CD4-positive, CD25-positive, alpha-beta regulatory T cell (primary cell): ENCODE results near the gene TCF23. TPM values are rescaled to one million over a fixed set of nuclear protein-coding genes. Genes with fewer than 3 reads are reported as not detected.

Experiments used
- ATAC-seq, 2 donors: fragments of 150-1000 bp; cut with Tn5 transposase; one replicate each; pipeline ENCODE4 v1.10.0; 2021; ENCODE audit warnings: low read depth in 2 of 2, moderate number of reproducible peaks in 2 of 2, moderate library complexity in 1 of 2
- DNase-seq, 3 donors: peaks; one replicate each; pipeline versions ENCODE4 v3.0.0 to v3.0.0-alpha.2; 2012 to 2022; ENCODE audit warnings: mixed read lengths in 1 of 3
- H3K27ac ChIP-seq: one replicate; pipeline ENCODE4 v1.7.0; 2013; ENCODE audit warnings: mild to moderate bottlenecking, low read length; ENCODE audit not compliant: insufficient read depth, poor library complexity, severe bottlenecking
- H3K27me3 ChIP-seq: one replicate; pipeline ENCODE4 v1.7.0; 2013; ENCODE audit warnings: low read length; ENCODE audit not compliant: control insufficient read depth, insufficient read depth
- H3K36me3 ChIP-seq: one replicate; pipeline ENCODE4 v1.7.0; 2013; ENCODE audit warnings: mild to moderate bottlenecking, low read length, moderate library complexity; ENCODE audit not compliant: control insufficient read depth, insufficient read depth
- H3K4me1 ChIP-seq: 2 replicates; pipeline ENCODE4 v1.7.0; 2013; ENCODE audit warnings: mild to moderate bottlenecking, low read length; ENCODE audit not compliant: insufficient read depth, control insufficient read depth, poor library complexity, severe bottlenecking
- H3K4me3 ChIP-seq: one replicate; pipeline ENCODE4 v1.7.0; 2013; ENCODE audit warnings: low read depth, mild to moderate bottlenecking, low read length, moderate library complexity
- H3K9me3 ChIP-seq, 2 experiments: 1 replicate in 1 of 2; 2 replicates in 1 of 2; pipeline ENCODE4 v1.7.0; 2013; ENCODE audit warnings: low read length in 2 of 2, mild to moderate bottlenecking in 1 of 2, moderate library complexity in 1 of 2; ENCODE audit not compliant: control insufficient read depth in 2 of 2
- H3K27ac Mint-ChIP-seq, 3 donors: one replicate each; pipeline ENCODE4 v1.8.0; 2020 to 2022; ENCODE audit warnings: mild to moderate bottlenecking in 3 of 3, mixed read lengths in 3 of 3, moderate library complexity in 2 of 3
- H3K27me3 Mint-ChIP-seq: one replicate; pipeline ENCODE4 v1.8.0; 2022; ENCODE audit warnings: mild to moderate bottlenecking, mixed read lengths
- H3K36me3 Mint-ChIP-seq: one replicate; pipeline ENCODE4 v1.8.0; 2020; ENCODE audit warnings: mixed read lengths
- H3K4me1 Mint-ChIP-seq, 4 donors: one replicate each; pipeline ENCODE4 v1.8.0; 2020 to 2022; ENCODE audit warnings: mixed read lengths in 4 of 4, mild to moderate bottlenecking in 1 of 4
- H3K4me3 Mint-ChIP-seq, 4 donors: one replicate each; pipeline ENCODE4 v1.8.0; 2020 to 2022; ENCODE audit warnings: mild to moderate bottlenecking in 4 of 4, mixed read lengths in 4 of 4, moderate library complexity in 3 of 4
- H3K9me3 Mint-ChIP-seq, 7 donors: one replicate each; pipeline ENCODE4 v1.8.0; 2020 to 2022; ENCODE audit warnings: mixed read lengths in 7 of 7, mild to moderate bottlenecking in 3 of 7, moderate library complexity in 2 of 7
- polyA plus RNA-seq, 4 donors: library from polyadenylated mRNA; unstranded; fragments of 300-500 nt; fragmentation: Illumina TruSeq; gene quantifications; one replicate each; pipeline ENCODE4 v1.2.3, GENCODE V29; 2021
- total RNA-seq: library from RNA; stranded (reverse); gene quantifications from one replicate; pipeline ENCODE4 v1.2.3, GENCODE V29; 2022

TCF23 gene
- total and polyA plus RNA-seq, 5 donors from 2014 or later, result not detected

GRCh38 chr2:27130396-27130795, 18.4 kb upstream of the TCF23 start:
- Mint-ChIP-seq H3K4me3 (peak overlapping the region in 1 of 4 donors; percentile 79), H3K27ac (peak overlapping the region in 1 of 3 donors; percentile 50), H3K4me1 (peaks cover 0 to 42% (median 11%) of the 10 kb centered on the region in 4 donors), H3K27me3 (no peaks in the 10 kb centered on the region), H3K36me3 (peaks cover 18% of the 10 kb centered on the region), H3K9me3 (peaks cover 0 to 1% (median 0%) of the 10 kb centered on the region in 7 donors)
- Histone ChIP-seq H3K36me3 (peaks cover 29% of the 10 kb centered on the region), H3K27ac (no peak overlapping the region), H3K4me3 (no peak overlapping the region), H3K9me3 (no peaks in the 10 kb centered on the region), H3K4me1 (peaks cover 18% of the 10 kb centered on the region), H3K27me3 (no peaks in the 10 kb centered on the region)
- no peak for DNase-seq
- no peak for ATAC-seq

GRCh38 chr2:27131429-27131828, 17.4 kb upstream of the TCF23 start:
- H3K36me3 Mint-ChIP-seq, result peaks cover 18% of the 10 kb centered on the region
- H3K9me3 Mint-ChIP-seq, result peaks cover 0 to 1% (median 0%) of the 10 kb centered on the region in 7 donors
- peaks cover 0 to 42% (median 11%) of the 10 kb centered on the region in 4 donors for H3K4me1 Mint-ChIP-seq
- H3K27ac ChIP-seq, result no peak overlapping the region
- H3K4me3 Mint-ChIP-seq, result peak overlapping the region in 2 of 4 donors; percentile 59 to 79
- H3K4me3 ChIP-seq, result no peak overlapping the region
- H3K9me3 ChIP-seq, result no peaks in the 10 kb centered on the region
- H3K4me1 ChIP-seq, result peaks cover 18% of the 10 kb centered on the region
- DNase-seq (no peak), ATAC-seq (no peak)
- H3K36me3 ChIP-seq, result peaks cover 29% of the 10 kb centered on the region
- peak overlapping the region in 1 of 3 donors; percentile 75 for H3K27ac Mint-ChIP-seq
- no peaks in the 10 kb centered on the region for H3K27me3 ChIP-seq
- H3K27me3 Mint-ChIP-seq, result no peaks in the 10 kb centered on the region

- Histone ChIP-seq H3K4me1 (peaks cover 18% of the 10 kb centered on the region), H3K27me3 (no peaks in the 10 kb centered on the region), H3K9me3 (no peaks in the 10 kb centered on the region), H3K4me3 (peak overlapping the region; percentile 85), H3K27ac (peak overlapping the region; percentile 83), H3K36me3 (peaks cover 29% of the 10 kb centered on the region)
- Mint-ChIP-seq H3K9me3 (peaks cover 0 to 1% (median 0%) of the 10 kb centered on the region in 7 donors), H3K27me3 (peaks cover 2% of the 10 kb centered on the region), H3K4me3 (peak overlapping the region; percentile 89 to 96 (median 94)), H3K4me1 (peaks cover 0 to 42% (median 11%) of the 10 kb centered on the region in 4 donors), H3K27ac (peak overlapping the region; percentile 81 to 95 (median 91)), H3K36me3 (peaks cover 18% of the 10 kb centered on the region)
- DNase-seq, result peak in 2 of 3 donors; percentile 10 to 47
- ATAC-seq, result no peak
Measured at GRCh38 chr2:27133195-27133875, 15.5 kb upstream of the TCF23 start.

- Mint-ChIP-seq H3K4me1 (peaks cover 0 to 39% (median 11%) of the 10 kb centered on the region in 4 donors), H3K36me3 (peaks cover 14% of the 10 kb centered on the region), H3K27me3 (peaks cover 4% of the 10 kb centered on the region), H3K27ac (peak within 1 kb of the TSS; percentile 91 to 98 (median 96)), H3K9me3 (peaks cover 0 to 1% (median 0%) of the 10 kb centered on the region in 7 donors), H3K4me3 (peak within 1 kb of the TSS; percentile 89 to 96 (median 94))
- DNase-seq (peak; percentile 96 to 98 (median 97)), ATAC-seq (peak; percentile 95 to 96)
- no peaks in the 10 kb centered on the region for H3K9me3 ChIP-seq
- peak within 1 kb of the TSS; percentile 85 for H3K4me3 ChIP-seq
- peaks cover 29% of the 10 kb centered on the region for H3K36me3 ChIP-seq
- no peaks in the 10 kb centered on the region for H3K27me3 ChIP-seq
- H3K4me1 ChIP-seq, result peaks cover 18% of the 10 kb centered on the region
- peak within 1 kb of the TSS; percentile 83 for H3K27ac ChIP-seq
Measured at GRCh38 chr2:27133905-27134780, 14.7 kb upstream of the TCF23 start, which contains the start of gene PREB. Gene PREB (minus strand): TSS chr2:27134636. CDS start chr2:27134421, 215 bp downstream.

GRCh38 chr2:27134781-27135477, 13.9 kb upstream of the TCF23 start:
- peaks cover 0 to 1% (median 0%) of the 10 kb centered on the region in 7 donors for H3K9me3 Mint-ChIP-seq
- Histone ChIP-seq H3K36me3 (peaks cover 25% of the 10 kb centered on the region), H3K4me3 (no peak overlapping the region), H3K9me3 (no peaks in the 10 kb centered on the region), H3K4me1 (peaks cover 18% of the 10 kb centered on the region), H3K27me3 (no peaks in the 10 kb centered on the region), H3K27ac (no peak overlapping the region)
- H3K4me3 Mint-ChIP-seq, result peak overlapping the region; percentile 89 to 96 (median 93)
- H3K36me3 Mint-ChIP-seq, result peaks cover 8% of the 10 kb centered on the region
- peak overlapping the region; percentile 91 to 98 (median 96) for H3K27ac Mint-ChIP-seq
- peaks cover 9% of the 10 kb centered on the region for H3K27me3 Mint-ChIP-seq
- peaks cover 0 to 37% (median 10%) of the 10 kb centered on the region in 4 donors for H3K4me1 Mint-ChIP-seq
- ATAC-seq (no peak), DNase-seq (no peak)

GRCh38 chr2:27135478-27135955, 13.3 kb upstream of the TCF23 start:
- Mint-ChIP-seq H3K27me3 (peaks cover 13% of the 10 kb centered on the region), H3K4me3 (peak overlapping the region; percentile 76 to 96 (median 91)), H3K4me1 (peaks cover 0 to 35% (median 10%) of the 10 kb centered on the region in 4 donors), H3K9me3 (peaks cover 0 to 1% (median 0%) of the 10 kb centered on the region in 7 donors), H3K27ac (peak overlapping the region in 1 of 3 donors; percentile 91), H3K36me3 (peaks cover 4% of the 10 kb centered on the region)
- Histone ChIP-seq H3K4me1 (peaks cover 18% of the 10 kb centered on the region), H3K27ac (no peak overlapping the region), H3K36me3 (peaks cover 19% of the 10 kb centered on the region), H3K27me3 (no peaks in the 10 kb centered on the region), H3K4me3 (no peak overlapping the region), H3K9me3 (no peaks in the 10 kb centered on the region)
- DNase-seq (no peak), ATAC-seq (no peak)

- Mint-ChIP-seq H3K27ac (no peak overlapping the region), H3K4me1 (peaks cover 0 to 27% (median 9%) of the 10 kb centered on the region in 4 donors), H3K27me3 (peaks cover 13% of the 10 kb centered on the region), H3K36me3 (no peaks in the 10 kb centered on the region), H3K4me3 (peak overlapping the region in 2 of 4 donors; percentile 73 to 89), H3K9me3 (peaks cover 0 to 1% (median 0%) of the 10 kb centered on the region in 7 donors)
- H3K27ac ChIP-seq, result no peak overlapping the region
- H3K27me3 ChIP-seq, result no peaks in the 10 kb centered on the region
- DNase-seq (no peak), ATAC-seq (no peak)
- H3K9me3 ChIP-seq, result no peaks in the 10 kb centered on the region
- peaks cover 8% of the 10 kb centered on the region for H3K36me3 ChIP-seq
- peaks cover 18% of the 10 kb centered on the region for H3K4me1 ChIP-seq
- H3K4me3 ChIP-seq, result no peak overlapping the region
Measured at GRCh38 chr2:27136751-27137150, 12.1 kb upstream of the TCF23 start.
